Measurements from ENCODE around the gene CHST8. TPM values are rescaled to one million over a fixed set of nuclear protein-coding genes. Genes with fewer than 3 reads are reported as not detected.

CHST8 gene
- total RNA-seq, 1 donor from 2014 or later = not detected

DNA sequence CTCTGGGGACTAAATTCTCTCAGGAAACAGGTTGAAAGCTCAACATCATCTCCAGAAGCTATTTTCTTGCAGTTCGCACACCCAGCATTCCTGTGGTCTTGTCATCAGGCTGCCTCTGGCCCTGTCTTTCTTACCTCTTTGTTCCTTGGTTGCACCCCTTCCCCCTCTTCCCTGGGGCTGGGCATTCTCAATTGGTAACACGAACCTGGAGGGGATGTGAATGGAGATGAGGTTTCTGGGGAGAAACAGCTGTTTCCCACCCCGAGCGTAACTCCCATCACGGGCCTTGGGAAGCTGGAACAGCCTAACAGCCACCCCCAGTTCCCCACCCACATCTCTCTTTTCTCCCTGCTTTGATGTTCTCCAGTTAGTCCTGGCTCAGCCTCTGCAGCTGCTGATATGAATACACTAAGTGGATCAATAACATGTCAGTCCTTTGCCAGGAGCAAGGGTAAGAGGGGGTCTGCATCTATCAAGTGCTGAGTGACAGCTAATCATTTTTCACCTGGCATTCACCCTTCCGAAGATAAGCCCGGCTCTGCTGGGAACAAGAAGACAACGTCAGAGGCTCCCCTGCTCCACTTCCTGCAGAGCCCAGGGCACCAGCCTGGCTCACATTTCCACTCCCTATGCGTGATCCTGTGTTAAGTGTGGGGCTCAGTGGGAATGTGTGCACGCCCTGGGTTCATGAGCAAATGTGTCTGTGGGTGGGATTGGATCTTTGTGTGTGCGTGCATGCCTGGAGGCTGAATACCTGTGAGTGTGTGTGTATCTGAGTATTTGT, 100.9 kb downstream of the CHST8 start:
- Histone ChIP-seq H3K4me1 (ENCODE audit: insufficient read depth, low read length) (no peaks in the 10 kb centered on the region), H2AFZ (ENCODE audit: low read depth, low read length) (no peak overlapping the region), H3K27ac (ENCODE audit: low read depth, low read length) (no peak overlapping the region), H3K36me3 (ENCODE audit: insufficient read depth, low read length) (no peaks in the 10 kb centered on the region), H3K4me3 (ENCODE audit: insufficient read depth, low read depth, low read length) (no peak overlapping the region), H3K79me2 (ENCODE audit: insufficient read depth, low read length) (no peaks in the 10 kb centered on the region), H3K27me3 (ENCODE audit: insufficient read depth, low read length) (no peaks in the 10 kb centered on the region), H3K4me2 (ENCODE audit: low read length) (no peak overlapping the region), H4K20me1 (ENCODE audit: insufficient read depth, low read length) (no peaks in the 10 kb centered on the region), H3K9me3 (ENCODE audit: insufficient read depth, low read depth, low read length) (no peaks in the 10 kb centered on the region), H3K9ac (ENCODE audit: low read length) (no peak overlapping the region)
- FAIRE-seq (no peak), DNase-seq (ENCODE audit: low read depth) (no peak)
- H3K9me3 Mint-ChIP-seq (ENCODE audit: unreplicated experiment) = no peaks in the 10 kb centered on the region
- H3K4me1 Mint-ChIP-seq (ENCODE audit: low read depth, unreplicated experiment) = no peaks in the 10 kb centered on the region
- no peaks in the 10 kb centered on the region for H3K36me3 Mint-ChIP-seq (ENCODE audit: low read depth, unreplicated experiment)
- no peak overlapping the region for H3K27ac Mint-ChIP-seq (ENCODE audit: unreplicated experiment)
- H3K27me3 Mint-ChIP-seq (ENCODE audit: low read depth, unreplicated experiment) = peaks cover 57% of the 10 kb centered on the region
- H3K4me3 Mint-ChIP-seq (ENCODE audit: unreplicated experiment) = no peak overlapping the region
- no peak for TF ChIP-seq EZH2 (IDR thresholded peaks at IDR 0.05; ENCODE audit: insufficient read depth, low read length)
- TF ChIP-seq, protein P1, sequence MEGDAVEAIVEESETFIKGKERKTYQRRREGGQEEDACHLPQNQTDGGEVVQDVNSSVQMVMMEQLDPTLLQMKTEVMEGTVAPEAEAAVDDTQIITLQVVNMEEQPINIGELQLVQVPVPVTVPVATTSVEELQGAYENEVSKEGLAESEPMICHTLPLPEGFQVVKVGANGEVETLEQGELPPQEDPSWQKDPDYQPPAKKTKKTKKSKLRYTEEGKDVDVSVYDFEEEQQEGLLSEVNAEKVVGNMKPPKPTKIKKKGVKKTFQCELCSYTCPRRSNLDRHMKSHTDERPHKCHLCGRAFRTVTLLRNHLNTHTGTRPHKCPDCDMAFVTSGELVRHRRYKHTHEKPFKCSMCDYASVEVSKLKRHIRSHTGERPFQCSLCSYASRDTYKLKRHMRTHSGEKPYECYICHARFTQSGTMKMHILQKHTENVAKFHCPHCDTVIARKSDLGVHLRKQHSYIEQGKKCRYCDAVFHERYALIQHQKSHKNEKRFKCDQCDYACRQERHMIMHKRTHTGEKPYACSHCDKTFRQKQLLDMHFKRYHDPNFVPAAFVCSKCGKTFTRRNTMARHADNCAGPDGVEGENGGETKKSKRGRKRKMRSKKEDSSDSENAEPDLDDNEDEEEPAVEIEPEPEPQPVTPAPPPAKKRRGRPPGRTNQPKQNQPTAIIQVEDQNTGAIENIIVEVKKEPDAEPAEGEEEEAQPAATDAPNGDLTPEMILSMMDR (IDR thresholded peaks at IDR 0.05; ENCODE audit: insufficient read depth, low read depth, low read length) = no peak

DNA sequence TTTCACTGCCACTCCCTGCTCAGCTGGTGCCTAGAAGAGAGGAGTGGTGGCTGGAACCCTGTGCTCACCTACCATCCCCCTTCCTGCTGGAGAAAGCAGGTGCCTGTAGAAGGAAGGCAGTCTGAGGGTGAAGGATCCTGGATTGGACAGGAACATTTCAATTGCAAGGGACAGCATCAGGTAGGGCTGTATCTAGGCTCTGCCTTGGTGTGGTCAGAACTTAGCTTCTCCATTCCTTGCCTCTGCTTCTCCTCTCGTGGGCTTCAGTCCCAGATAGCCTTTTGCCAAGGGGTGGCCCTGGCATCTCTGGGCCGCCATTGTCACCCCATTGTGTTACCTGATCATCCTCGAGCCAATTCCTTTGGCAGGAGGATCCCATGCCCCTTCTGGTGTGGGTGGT, 101.8 kb downstream of the CHST8 start:
- Mint-ChIP-seq H3K27ac (ENCODE audit: unreplicated experiment) (no peak overlapping the region), H3K9me3 (ENCODE audit: unreplicated experiment) (no peaks in the 10 kb centered on the region), H3K4me1 (ENCODE audit: low read depth, unreplicated experiment) (no peaks in the 10 kb centered on the region), H3K27me3 (ENCODE audit: low read depth, unreplicated experiment) (peaks cover 60% of the 10 kb centered on the region), H3K4me3 (ENCODE audit: unreplicated experiment) (no peak overlapping the region), H3K36me3 (ENCODE audit: low read depth, unreplicated experiment) (no peaks in the 10 kb centered on the region)
- Histone ChIP-seq H3K4me1 (ENCODE audit: insufficient read depth, low read length) (no peaks in the 10 kb centered on the region), H3K36me3 (ENCODE audit: insufficient read depth, low read length) (no peaks in the 10 kb centered on the region), H3K27me3 (ENCODE audit: insufficient read depth, low read length) (no peaks in the 10 kb centered on the region), H3K9me3 (ENCODE audit: insufficient read depth, low read depth, low read length) (no peaks in the 10 kb centered on the region), H4K20me1 (ENCODE audit: insufficient read depth, low read length) (no peaks in the 10 kb centered on the region), H3K79me2 (ENCODE audit: insufficient read depth, low read length) (no peaks in the 10 kb centered on the region), H3K27ac (ENCODE audit: low read depth, low read length) (no peak overlapping the region), H2AFZ (ENCODE audit: low read depth, low read length) (no peak overlapping the region), H3K4me2 (ENCODE audit: low read length) (no peak overlapping the region), H3K4me3 (ENCODE audit: insufficient read depth, low read depth, low read length) (no peak overlapping the region), H3K9ac (ENCODE audit: low read length) (no peak overlapping the region)
- FAIRE-seq (no peak), DNase-seq (ENCODE audit: low read depth) (no peak)
- TF ChIP-seq, protein P1 (IDR thresholded peaks at IDR 0.05; ENCODE audit: insufficient read depth, low read depth, low read length) = no peak

DNA sequence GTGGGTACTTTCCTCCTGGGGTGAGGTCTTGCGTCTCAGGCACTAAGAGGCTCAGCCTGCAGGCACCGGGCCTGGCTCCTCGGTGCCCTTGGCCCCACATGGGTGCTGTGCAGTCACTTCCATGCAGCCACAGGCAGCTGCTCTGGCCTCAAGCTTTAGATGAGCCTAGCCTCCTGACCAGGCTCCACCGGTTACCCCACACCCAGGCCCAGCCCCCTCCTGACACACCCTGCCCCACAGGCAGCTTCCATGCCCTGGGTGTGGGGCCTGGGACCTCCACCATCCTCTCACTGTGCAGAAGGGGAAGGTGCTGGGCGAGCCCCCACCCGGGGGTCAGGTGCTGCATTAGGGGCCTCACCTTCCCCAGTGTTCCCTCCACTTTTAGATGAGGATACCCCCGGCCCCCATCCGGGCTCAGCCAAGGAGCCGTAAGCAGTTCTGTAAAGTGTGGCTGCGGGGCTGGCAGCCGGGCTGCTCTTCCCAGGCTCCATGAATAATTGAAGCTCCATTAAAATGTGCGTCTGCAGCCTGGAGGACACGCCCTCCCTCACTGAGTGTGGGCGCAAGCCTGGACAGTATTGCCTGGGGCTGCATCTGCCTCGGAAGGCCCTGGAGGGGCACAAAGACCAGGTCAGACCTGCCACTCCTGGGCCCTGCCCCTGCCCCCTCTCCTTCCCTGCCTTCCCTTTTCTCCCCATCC, 102.4 kb downstream of the CHST8 start:
- no peaks in the 10 kb centered on the region for H3K36me3 Mint-ChIP-seq (ENCODE audit: low read depth, unreplicated experiment)
- Histone ChIP-seq H3K4me1 (ENCODE audit: insufficient read depth, low read length) (no peaks in the 10 kb centered on the region), H3K4me2 (ENCODE audit: low read length) (no peak overlapping the region), H4K20me1 (ENCODE audit: insufficient read depth, low read length) (no peaks in the 10 kb centered on the region), H3K9me3 (ENCODE audit: insufficient read depth, low read depth, low read length) (no peaks in the 10 kb centered on the region), H3K27me3 (ENCODE audit: insufficient read depth, low read length) (no peaks in the 10 kb centered on the region), H3K36me3 (ENCODE audit: insufficient read depth, low read length) (no peaks in the 10 kb centered on the region), H3K79me2 (ENCODE audit: insufficient read depth, low read length) (no peaks in the 10 kb centered on the region), H3K27ac (ENCODE audit: low read depth, low read length) (no peak overlapping the region), H3K9ac (ENCODE audit: low read length) (no peak overlapping the region), H3K4me3 (ENCODE audit: insufficient read depth, low read depth, low read length) (no peak overlapping the region), H2AFZ (ENCODE audit: low read depth, low read length) (no peak overlapping the region)
- DNase-seq (ENCODE audit: low read depth) (no peak), FAIRE-seq (no peak)
- no peaks in the 10 kb centered on the region for H3K9me3 Mint-ChIP-seq (ENCODE audit: unreplicated experiment)
- H3K4me1 Mint-ChIP-seq (ENCODE audit: low read depth, unreplicated experiment) = no peaks in the 10 kb centered on the region
- H3K27ac Mint-ChIP-seq (ENCODE audit: unreplicated experiment) = no peak overlapping the region
- peaks cover 62% of the 10 kb centered on the region for H3K27me3 Mint-ChIP-seq (ENCODE audit: low read depth, unreplicated experiment)
- H3K4me3 Mint-ChIP-seq (ENCODE audit: unreplicated experiment) = no peak overlapping the region
- TF ChIP-seq EZH2 (IDR thresholded peaks at IDR 0.05; ENCODE audit: insufficient read depth, low read length) = no peak
- TF ChIP-seq, protein P1 (IDR thresholded peaks at IDR 0.05; ENCODE audit: insufficient read depth, low read depth, low read length) = no peak
